GM12878 (cell line): ENCODE results near the gene MYO1D. TPM values are rescaled to one million over a fixed set of nuclear protein-coding genes. Genes with fewer than 3 reads are reported as not detected.
A peak's percentile ranks its signal among the peaks of the same experiment; 100 is the strongest.

Experiments used
- ATAC-seq: fragments of 200-7000 bp; cut with Tn5 transposase; 3 replicates; pipeline ENCODE4 v1.9.1; 2020; ENCODE audit warnings: mild to moderate bottlenecking, moderate library complexity
- BruUV-seq: library from RNA; stranded (reverse); fragments of 400-500 nt; replicated peaks from 2 replicates; lab custom pipeline; 2021; lab: Mats Ljungman, UMichigan
- CTCF ChIA-PET: fragments of 300-600 bp; sonication (Branson Sonifier 250); formaldehyde crosslinking; extraction: SDS; loops from one replicate; lab custom pipeline; 2021; ENCODE audit warnings: inconsistent platforms; lab: Yijun Ruan, JAX
- POLR2A ChIA-PET: fragments of 350-600 bp; formaldehyde crosslinking; extraction: SDS; loops from one replicate; lab custom pipeline; 2021; ENCODE audit warnings: inconsistent platforms; lab: Charles Lee
- RAD21 ChIA-PET: fragments of 300-600 bp; sonication (Branson Sonifier 250); formaldehyde crosslinking; loops from one replicate; lab custom pipeline; 2023; ENCODE audit warnings: antibody characterized with exemption; ENCODE audit not compliant: unreplicated experiment; lab: Charles Lee
- SMC1A ChIA-PET: fragments of 300-600 bp; sonication (Branson Sonifier 250); formaldehyde crosslinking; loops from one replicate; lab custom pipeline; 2023; ENCODE audit not compliant: unreplicated experiment, uncharacterized antibody; lab: Charles Lee
- DNase-seq: peaks from one replicate; pipeline ENCODE4 v3.0.0-alpha.2; 2011; ENCODE audit warnings: low read depth, low spot score
- FAIRE-seq: peaks from 3 replicates; lab custom pipeline; 2011; peaks lifted over from hg19 to GRCh38; lab: Jason Lieb, UNC
- H2AFZ ChIP-seq: 2 replicates; pipeline ENCODE4 v1.6.0; 2011; ENCODE audit warnings: low read depth, low read length, control low read depth; ENCODE audit not compliant: control insufficient read depth
- H3K27ac ChIP-seq: 2 replicates; pipeline ENCODE4 v1.5.1; 2011; ENCODE audit warnings: control low read depth; ENCODE audit not compliant: control insufficient read depth, insufficient read depth
- H3K27me3 ChIP-seq, 2 experiments: replicated peaks in 1 of 2; 2 replicates each; pipeline versions ENCODE4 v1.6.0 to v1.6.1; 2011; ENCODE audit warnings: low read length in 1 of 2; ENCODE audit not compliant: control insufficient read depth in 2 of 2, insufficient read depth in 2 of 2
- H3K36me3 ChIP-seq, 2 experiments: 2 replicates each; pipeline ENCODE4 v1.5.1; 2011; ENCODE audit warnings: low read length in 1 of 2; ENCODE audit not compliant: control insufficient read depth in 2 of 2, insufficient read depth in 2 of 2
- H3K4me1 ChIP-seq: 2 replicates; pipeline ENCODE4 v1.6.1; 2011; ENCODE audit warnings: mild to moderate bottlenecking, low read length, moderate library complexity, mixed read lengths; ENCODE audit not compliant: control insufficient read depth, insufficient read depth
- H3K4me2 ChIP-seq: 2 replicates; pipeline ENCODE4 v1.6.0; 2011; ENCODE audit warnings: control low read depth; ENCODE audit not compliant: control insufficient read depth, insufficient read depth
- H3K4me3 ChIP-seq: fragments of 200-600 bp; sonication (generic); 2 replicates; pipeline ENCODE4 v1.5.1; 2016
- H3K79me2 ChIP-seq: 2 replicates; pipeline ENCODE4 v1.6.0; 2011; ENCODE audit warnings: low read length; ENCODE audit not compliant: control insufficient read depth, insufficient read depth
- H3K9ac ChIP-seq: 2 replicates; pipeline ENCODE4 v1.8.0; 2011; ENCODE audit warnings: low read length, control low read depth, mixed read lengths; ENCODE audit not compliant: control insufficient read depth, insufficient read depth
- H3K9me3 ChIP-seq: replicated peaks from 3 replicates; pipeline ENCODE4 v1.5.1; 2011; ENCODE audit warnings: mild to moderate bottlenecking, low read length; ENCODE audit not compliant: control insufficient read depth, insufficient read depth
- H4K20me1 ChIP-seq: 2 replicates; pipeline ENCODE4 v1.6.0; 2011; ENCODE audit not compliant: control insufficient read depth, insufficient read depth
- ATF7 ChIP-seq: fragments of 450-650 bp; IDR thresholded peaks from 2 replicates; pipeline ENCODE4 v1.6.1; 2016; ENCODE audit warnings: low read depth, mild to moderate bottlenecking
- CBFB ChIP-seq: IDR thresholded peaks from 2 replicates; pipeline ENCODE4 v1.6.1; 2016; ENCODE audit warnings: antibody characterized with exemption, low read depth
- CBX5 ChIP-seq: sonication (generic); IDR thresholded peaks from 2 replicates; pipeline ENCODE4 v1.6.1; 2016; ENCODE audit warnings: low read depth, moderate library complexity, mild to moderate bottlenecking, inconsistent platforms
- ELK1 ChIP-seq: IDR thresholded peaks from 2 replicates; pipeline ENCODE4 v1.6.1; 2012; ENCODE audit warnings: low read depth, low read length, improper control_type of control experiment
- IKZF1 ChIP-seq: fragments of 450-650 bp; conservative IDR thresholded peaks from 2 replicates; pipeline ENCODE4 v1.6.1; 2017; ENCODE audit warnings: antibody characterized with exemption, mild to moderate bottlenecking
- IRF4 ChIP-seq: IDR thresholded peaks from 2 replicates; pipeline ENCODE4 v1.6.1; 2011; ENCODE audit warnings: low read depth, low read length
- RAD21 ChIP-seq: IDR thresholded peaks from 2 replicates; pipeline ENCODE4 v1.6.1; 2011; ENCODE audit warnings: mild to moderate bottlenecking, low read depth, low read length, moderate library complexity; ENCODE audit not compliant: insufficient read depth
- RELA ChIP-seq: fragments of 450-650 bp; IDR thresholded peaks from 2 replicates; pipeline ENCODE4 v1.8.0; 2014; ENCODE audit warnings: borderline replicate concordance; ENCODE audit not compliant: partially characterized antibody
- SP1 ChIP-seq: IDR thresholded peaks from one replicate; pipeline ENCODE4 v1.6.1; 2011; ENCODE audit warnings: low read depth, low read length
- SREBF2 ChIP-seq: IDR thresholded peaks from 2 replicates; pipeline ENCODE4 v1.6.1; 2012; ENCODE audit warnings: mild to moderate bottlenecking, low read length
- TCF12 ChIP-seq: IDR thresholded peaks from 2 replicates; pipeline ENCODE4 v1.6.1; 2011; ENCODE audit warnings: low read depth, mild to moderate bottlenecking, low read length
- USF1 ChIP-seq: IDR thresholded peaks from 2 replicates; pipeline ENCODE4 v1.6.1; 2011; ENCODE audit warnings: borderline replicate concordance, low read depth, mild to moderate bottlenecking, moderate library complexity, mixed read lengths, low read length; ENCODE audit not compliant: insufficient read depth; ENCODE audit errors: extremely low read length
- YBX1 ChIP-seq: fragments of 450-650 bp; IDR thresholded peaks from 2 replicates; pipeline ENCODE4 v1.6.1; 2016; ENCODE audit warnings: antibody characterized with exemption
- YY1 ChIP-seq: IDR thresholded peaks from 2 replicates; pipeline ENCODE4 v1.6.1; 2011; ENCODE audit warnings: low read depth, mild to moderate bottlenecking, low read length
- ZNF207 ChIP-seq: fragments of 450-650 bp; IDR thresholded peaks from 2 replicates; pipeline ENCODE4 v1.6.1; 2014; ENCODE audit warnings: antibody characterized with exemption, mild to moderate bottlenecking, borderline replicate concordance
- WGBS: methylation state at CpG from one replicate; pipeline ENCODE4 v1.1.6; 2016; ENCODE audit warnings: low lambda C conversion rate; ENCODE audit not compliant: insufficient replicate concordance, insufficient coverage; ENCODE audit errors: missing lambda C conversion rate; 5-methylcytosine and 5-hydroxymethylcytosine counted together
- in situ Hi-C: fragments of 300-500 bp; cut with MboI; formaldehyde crosslinking; loops from 9 replicates; pipeline ENCODE4 v1.14.3; 2018; ENCODE audit warnings: mixed read lengths
- intact Hi-C: fragments of 100-400 bp; cut with micrococcal nuclease; formaldehyde crosslinking; loops from one replicate; pipeline ENCODE4 v1.14.2; 2022; ENCODE audit not compliant: unreplicated experiment
- polyA plus RNA-seq, 11 experiments: library from polyadenylated mRNA; depleted of rRNA in 4 of 11; unstranded in 6 of 11; stranded (reverse) in 5 of 11; fragments of >200 nt; fragmentation: Nextera tagmentation in 4 of 11; fragmentation: Illumina TruSeq in 1 of 11; extraction: Ambion mirVana in 4 of 11; extraction: Trizol in 1 of 11; gene quantifications; 1 replicate in 1 of 11; 2 replicates in 10 of 11; pipeline versions ENCODE4 v1.2.1 to v1.2.3, GENCODE V29; 2011 to 2016; ENCODE audit warnings: inconsistent platforms in 2 of 11, missing spikeins in 2 of 11, low read depth in 1 of 11
- total RNA-seq, 4 experiments: library from RNA; depleted of rRNA in 3 of 4; stranded (reverse); fragments of >200 nt in 3 of 4; fragmentation: Illumina TruSeq in 1 of 4; extraction: Trizol in 1 of 4; gene quantifications; 2 replicates each; pipeline versions ENCODE4 v1.2.1 to v1.2.3, GENCODE V29; 2013 to 2021
- TF ChIP-seq, protein P1 (sequence below): fragments of 450-650 bp; IDR thresholded peaks from 2 replicates; pipeline ENCODE4 v1.6.1; 2016; ENCODE audit warnings: mild to moderate bottlenecking, moderate library complexity, borderline replicate concordance

MYO1D gene
- total and polyA plus RNA-seq, 10 of the 15 experiments (the other 5 are each of a cell fraction or from before 2014, with no cell fraction given), result 1.8 to 37.7 (median 25.4) TPM

GRCh38 chr17:32492264-32492589 is 384.7 kb downstream of the MYO1D start:
- ATAC-seq, result no peak
- H3K9me3 ChIP-seq, result no peaks in the 10 kb centered on the region
- BruUV-seq, result no TSS peak
- H3K4me2 ChIP-seq, result peak overlapping the region; percentile 96
- 9% methylated on average over 4 of the region's 4 CpGs for whole genome bisulfite sequencing
- H3K4me1 ChIP-seq, result peaks cover 35% of the 10 kb centered on the region
- peak overlapping the region; percentile 79 for H3K9ac ChIP-seq
- FAIRE-seq, result no peak
- POLR2A ChIA-PET, result interaction anchor here (1.1 to 12.5 kb wide), 7 partner anchors 9 to 76 kb away, joined by 4 to 308 read pairs (median 16); no protein-coding TSS in a partner anchor
- H3K27me3 ChIP-seq, result no peaks in the 10 kb centered on the region
- CTCF ChIA-PET, result interaction anchor here (0.7 to 7.0 kb wide), 13 partner anchors 9 to 123 kb away, joined by 3 to 83 read pairs (median 4); no protein-coding TSS in a partner anchor
- peaks cover 10 to 15% of the 10 kb centered on the region in 2 experiments; a peak in 3 of 4 replicates for H3K36me3 ChIP-seq
- no peak overlapping the region; the same call in 1 of the 2 replicates for H2AFZ ChIP-seq
- no peak overlapping the region; the same call in 1 of the 2 replicates for H3K4me3 ChIP-seq
- DNase-seq, result no peak
- peak overlapping the region; percentile 81 for H3K27ac ChIP-seq
- SMC1A ChIA-PET, result interaction anchor here (0.7 to 11.9 kb wide), 13 partner anchors 9 to 115 kb away, joined by 3 to 286 read pairs (median 8); no protein-coding TSS in a partner anchor
- peaks cover 49% of the 10 kb centered on the region for H3K79me2 ChIP-seq
- RAD21 ChIA-PET, result interaction anchor here (1.0 to 16.4 kb wide), 9 partner anchors 11 to 116 kb away, joined by 3 to 543 read pairs (median 5); no protein-coding TSS in a partner anchor
- intact Hi-C loops, result loop anchor here (1.0 kb wide), 2 partner anchors 11 to 31 kb away; no protein-coding TSS in a partner anchor
- in situ Hi-C loops, result no loop called here
- H4K20me1 ChIP-seq, result no peaks in the 10 kb centered on the region
- TF ChIP-seq, protein P1, sequence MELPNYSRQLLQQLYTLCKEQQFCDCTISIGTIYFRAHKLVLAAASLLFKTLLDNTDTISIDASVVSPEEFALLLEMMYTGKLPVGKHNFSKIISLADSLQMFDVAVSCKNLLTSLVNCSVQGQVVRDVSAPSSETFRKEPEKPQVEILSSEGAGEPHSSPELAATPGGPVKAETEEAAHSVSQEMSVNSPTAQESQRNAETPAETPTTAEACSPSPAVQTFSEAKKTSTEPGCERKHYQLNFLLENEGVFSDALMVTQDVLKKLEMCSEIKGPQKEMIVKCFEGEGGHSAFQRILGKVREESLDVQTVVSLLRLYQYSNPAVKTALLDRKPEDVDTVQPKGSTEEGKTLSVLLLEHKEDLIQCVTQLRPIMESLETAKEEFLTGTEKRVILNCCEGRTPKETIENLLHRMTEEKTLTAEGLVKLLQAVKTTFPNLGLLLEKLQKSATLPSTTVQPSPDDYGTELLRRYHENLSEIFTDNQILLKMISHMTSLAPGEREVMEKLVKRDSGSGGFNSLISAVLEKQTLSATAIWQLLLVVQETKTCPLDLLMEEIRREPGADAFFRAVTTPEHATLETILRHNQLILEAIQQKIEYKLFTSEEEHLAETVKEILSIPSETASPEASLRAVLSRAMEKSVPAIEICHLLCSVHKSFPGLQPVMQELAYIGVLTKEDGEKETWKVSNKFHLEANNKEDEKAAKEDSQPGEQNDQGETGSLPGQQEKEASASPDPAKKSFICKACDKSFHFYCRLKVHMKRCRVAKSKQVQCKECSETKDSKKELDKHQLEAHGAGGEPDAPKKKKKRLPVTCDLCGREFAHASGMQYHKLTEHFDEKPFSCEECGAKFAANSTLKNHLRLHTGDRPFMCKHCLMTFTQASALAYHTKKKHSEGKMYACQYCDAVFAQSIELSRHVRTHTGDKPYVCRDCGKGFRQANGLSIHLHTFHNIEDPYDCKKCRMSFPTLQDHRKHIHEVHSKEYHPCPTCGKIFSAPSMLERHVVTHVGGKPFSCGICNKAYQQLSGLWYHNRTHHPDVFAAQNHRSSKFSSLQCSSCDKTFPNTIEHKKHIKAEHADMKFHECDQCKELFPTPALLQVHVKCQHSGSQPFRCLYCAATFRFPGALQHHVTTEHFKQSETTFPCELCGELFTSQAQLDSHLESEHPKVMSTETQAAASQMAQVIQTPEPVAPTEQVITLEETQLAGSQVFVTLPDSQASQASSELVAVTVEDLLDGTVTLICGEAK, result no peak
- TF ChIP-seq ZNF207, result no peak
- no peak for TF ChIP-seq ATF7
- no peak for TF ChIP-seq CBX5
- TF ChIP-seq YBX1, result no peak
- no peak for TF ChIP-seq CBFB
- TF ChIP-seq SP1, result no peak
- no peak for TF ChIP-seq RELA
- TF ChIP-seq ELK1, result no peak; the same call in 1 of the 2 replicates
- TF ChIP-seq TCF12, result no peak
- TF ChIP-seq YY1, result peak; percentile 75; the same call in 1 of the 2 replicates
- no peak for TF ChIP-seq SREBF2
- TF ChIP-seq IRF4, result no peak
- no peak for TF ChIP-seq USF1
- 0 out of 2 replicates have a peak, but pooled peaks have one; percentile 9 for TF ChIP-seq RAD21
- no peak; the same call in 1 of the 2 replicates for TF ChIP-seq IKZF1
